Measurements from ENCODE around the gene DPH3.

DPH3 gene

DNA sequence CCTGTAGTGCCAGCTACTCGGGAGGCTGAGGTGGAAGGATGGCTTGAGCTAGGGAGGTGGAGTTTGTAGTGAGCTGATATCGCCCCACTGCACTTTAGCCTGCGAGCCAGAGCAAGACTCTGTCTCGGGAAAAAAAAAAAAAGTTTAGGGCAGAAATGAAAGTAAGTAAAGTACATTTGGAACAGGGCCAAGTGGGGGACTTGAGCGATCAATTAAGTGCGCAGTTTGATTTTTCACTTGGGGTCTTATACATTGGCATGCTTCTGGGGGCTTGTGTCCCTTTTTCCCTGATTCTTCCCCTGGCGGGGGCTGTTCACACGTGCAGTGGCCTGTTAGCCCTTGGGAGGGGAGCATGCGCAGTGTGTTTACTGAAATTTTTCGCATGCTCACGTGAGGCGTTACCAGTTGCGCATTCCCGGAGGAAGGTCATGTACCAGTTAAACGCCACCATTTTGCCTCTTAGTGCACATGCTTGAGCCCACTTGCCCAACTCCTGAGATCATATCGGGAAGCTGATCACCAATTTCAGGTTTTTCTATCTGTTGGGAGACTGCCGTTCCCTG is 48.3 kb downstream of the DPH3 start:
- Histone ChIP-seq H2BK120ac (ENCODE audit: insufficient read depth, low read length, poor library complexity) (no peak overlapping the region), H2BK12ac (ENCODE audit: low read length) (no peak overlapping the region), H2BK5ac (ENCODE audit: low read depth, low read length, poor library complexity) (no peak overlapping the region), H3K23ac (ENCODE audit: low read length) (no peak overlapping the region), H4K12ac (ENCODE audit: low read depth, low read length) (no peak overlapping the region), H3K4ac (ENCODE audit: low read depth, low read length) (no peak overlapping the region), H4K91ac (ENCODE audit: low read depth, low read length) (no peak overlapping the region), H3K36me3 (ENCODE audit: control insufficient read depth in 1 of 2, insufficient read depth in 2 of 2, low read length in 2 of 2) (no peaks in the 10 kb centered on the region), H3K79me1 (ENCODE audit: low read length) (no peaks in the 10 kb centered on the region), H3K4me2 (ENCODE audit: low read length) (no peak overlapping the region), H3K79me2 (ENCODE audit: control insufficient read depth, insufficient read depth, low read length, poor library complexity) (no peaks in the 10 kb centered on the region), H3K27ac (ENCODE audit: low read depth, low read length) (no peak overlapping the region), H2AK5ac (ENCODE audit: low read length) (no peak overlapping the region), H3K14ac (ENCODE audit: low read length) (no peak overlapping the region), H3K4me1 (ENCODE audit: control insufficient read depth in 1 of 2, insufficient read depth in 2 of 2, low read length in 2 of 2) (no peaks in the 10 kb centered on the region), H2AFZ (ENCODE audit: insufficient read depth, low read length, poor library complexity) (no peak overlapping the region), H3K9me3 (ENCODE audit: insufficient read depth, low read depth, low read length) (no peaks in the 10 kb centered on the region), H4K8ac (ENCODE audit: low read depth, low read length) (no peak overlapping the region), H3K18ac (ENCODE audit: low read length) (no peak overlapping the region), H3K9ac (ENCODE audit: low read length) (no peak overlapping the region), H3K4me3 (ENCODE audit: low read depth, low read length) (no peak overlapping the region), H3K27me3 (ENCODE audit: insufficient read depth, low read length) (no peaks in the 10 kb centered on the region)
- DNase-seq, result peak; percentile 41 to 86
- WGBS (ENCODE audit: extremely low coverage, insufficient coverage, insufficient read length), result no CpG with 5 or more reads among the region's 17 CpGs

DNA sequence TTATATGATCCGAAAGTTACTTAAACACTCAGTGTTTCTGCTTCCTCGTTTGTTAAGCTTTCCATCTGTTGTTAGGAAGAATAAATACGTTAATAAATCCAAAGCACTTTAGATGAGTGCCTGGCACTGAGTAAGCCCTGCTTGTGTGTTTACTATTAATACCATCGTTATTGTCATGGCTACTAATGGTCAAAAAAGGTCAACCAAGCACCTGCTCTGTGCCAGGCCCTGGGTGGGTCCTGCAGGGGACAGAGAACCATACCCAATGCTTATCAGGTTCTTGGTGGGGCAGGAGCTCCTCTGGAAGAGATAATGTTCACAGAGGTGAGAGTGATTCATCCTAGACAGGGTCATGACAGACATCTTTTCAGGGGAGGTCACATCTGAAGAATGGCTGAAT is 50.4 kb downstream of the DPH3 start:
- Histone ChIP-seq H3K79me2 (ENCODE audit: control insufficient read depth, insufficient read depth, low read length, poor library complexity) (no peaks in the 10 kb centered on the region), H2BK120ac (ENCODE audit: insufficient read depth, low read length, poor library complexity) (no peak overlapping the region), H2BK12ac (ENCODE audit: low read length) (no peak overlapping the region), H3K9ac (ENCODE audit: low read length) (no peak overlapping the region), H4K12ac (ENCODE audit: low read depth, low read length) (no peak overlapping the region), H3K36me3 (ENCODE audit: control insufficient read depth in 1 of 2, insufficient read depth in 2 of 2, low read length in 2 of 2) (no peaks in the 10 kb centered on the region), H4K8ac (ENCODE audit: low read depth, low read length) (no peak overlapping the region), H3K14ac (ENCODE audit: low read length) (no peak overlapping the region), H3K4me1 (ENCODE audit: control insufficient read depth in 1 of 2, insufficient read depth in 2 of 2, low read length in 2 of 2) (no peaks in the 10 kb centered on the region), H3K79me1 (ENCODE audit: low read length) (no peaks in the 10 kb centered on the region), H4K91ac (ENCODE audit: low read depth, low read length) (no peak overlapping the region), H3K27ac (ENCODE audit: low read depth, low read length) (no peak overlapping the region), H3K27me3 (ENCODE audit: insufficient read depth, low read length) (no peaks in the 10 kb centered on the region), H2AFZ (ENCODE audit: insufficient read depth, low read length, poor library complexity) (no peak overlapping the region), H3K4ac (ENCODE audit: low read depth, low read length) (no peak overlapping the region), H3K18ac (ENCODE audit: low read length) (no peak overlapping the region), H3K4me3 (ENCODE audit: low read depth, low read length) (no peak overlapping the region), H3K9me3 (ENCODE audit: insufficient read depth, low read depth, low read length) (no peaks in the 10 kb centered on the region), H2BK5ac (ENCODE audit: low read depth, low read length, poor library complexity) (no peak overlapping the region), H2AK5ac (ENCODE audit: low read length) (no peak overlapping the region), H3K4me2 (ENCODE audit: low read length) (no peak overlapping the region), H3K23ac (ENCODE audit: low read length) (no peak overlapping the region)
- no peak for DNase-seq
- WGBS (ENCODE audit: extremely low coverage, insufficient coverage, insufficient read length), result no CpG with 5 or more reads among the region's 4 CpGs

DNA sequence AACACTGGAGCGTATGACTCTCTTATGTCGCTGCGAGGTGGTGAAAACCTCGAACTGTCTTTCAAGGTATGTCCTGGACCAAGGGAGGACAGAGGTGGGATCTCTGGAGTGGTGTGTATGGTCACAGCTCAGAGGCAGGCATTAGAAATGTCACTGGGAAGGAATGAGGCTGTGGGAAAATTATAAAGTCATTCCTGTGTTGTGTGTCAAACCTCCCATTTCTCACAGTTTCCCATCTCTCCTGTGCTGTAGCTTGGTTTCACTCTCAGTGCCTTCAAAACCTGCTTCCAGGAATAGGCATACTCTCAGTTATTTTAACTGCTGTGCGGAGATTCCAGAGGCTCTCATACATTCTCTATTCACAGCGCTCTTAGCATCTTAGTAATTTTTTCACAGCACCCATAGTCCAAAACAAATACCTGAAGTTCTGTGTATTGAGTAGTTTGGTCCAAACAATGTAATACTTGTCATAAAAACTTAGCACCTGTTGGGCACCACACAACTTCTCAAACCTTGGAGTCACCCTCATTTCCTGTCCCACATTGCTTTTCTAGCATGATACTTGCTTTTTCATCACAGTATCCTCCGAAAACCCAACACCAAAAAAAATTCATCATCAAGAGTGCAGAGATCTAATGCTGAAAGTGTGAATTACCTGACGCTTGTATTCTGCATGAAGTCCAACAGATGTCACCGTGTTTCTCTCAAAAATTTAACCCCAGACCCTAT is 53.4 kb downstream of the DPH3 start:
- Histone ChIP-seq H3K14ac (ENCODE audit: low read length) (no peak overlapping the region), H3K27me3 (ENCODE audit: insufficient read depth, low read length) (no peaks in the 10 kb centered on the region), H4K8ac (ENCODE audit: low read depth, low read length) (no peak overlapping the region), H3K4me1 (ENCODE audit: control insufficient read depth in 1 of 2, insufficient read depth in 2 of 2, low read length in 2 of 2) (no peaks in the 10 kb centered on the region), H3K4me3 (ENCODE audit: low read depth, low read length) (no peak overlapping the region), H3K23ac (ENCODE audit: low read length) (no peak overlapping the region), H3K9ac (ENCODE audit: low read length) (no peak overlapping the region), H3K79me1 (ENCODE audit: low read length) (no peaks in the 10 kb centered on the region), H3K4me2 (ENCODE audit: low read length) (no peak overlapping the region), H2AK5ac (ENCODE audit: low read length) (no peak overlapping the region), H4K91ac (ENCODE audit: low read depth, low read length) (no peak overlapping the region), H4K12ac (ENCODE audit: low read depth, low read length) (no peak overlapping the region), H3K27ac (ENCODE audit: low read depth, low read length) (no peak overlapping the region), H3K9me3 (ENCODE audit: insufficient read depth, low read depth, low read length) (no peaks in the 10 kb centered on the region), H3K79me2 (ENCODE audit: control insufficient read depth, insufficient read depth, low read length, poor library complexity) (no peaks in the 10 kb centered on the region), H2BK12ac (ENCODE audit: low read length) (no peak overlapping the region), H2BK120ac (ENCODE audit: insufficient read depth, low read length, poor library complexity) (no peak overlapping the region), H3K36me3 (ENCODE audit: control insufficient read depth in 1 of 2, insufficient read depth in 2 of 2, low read length in 2 of 2) (no peaks in the 10 kb centered on the region), H2BK5ac (ENCODE audit: low read depth, low read length, poor library complexity) (no peak overlapping the region), H2AFZ (ENCODE audit: insufficient read depth, low read length, poor library complexity) (no peak overlapping the region), H3K18ac (ENCODE audit: low read length) (no peak overlapping the region), H3K4ac (ENCODE audit: low read depth, low read length) (no peak overlapping the region)
- no CpG with 5 or more reads among the region's 9 CpGs for WGBS (ENCODE audit: extremely low coverage, insufficient coverage, insufficient read length)
- no peak for DNase-seq
